GM18519 (cell line): ENCODE results near the gene TMEM44.
A peak's percentile ranks its signal among the peaks of the same experiment; 100 is the strongest.

Experiments
- ATAC-seq: cut with Tn5 transposase; IDR thresholded peaks from one replicate; pipeline ENCODE4 v1.9.1; 2021; ENCODE audit warnings: mild to moderate bottlenecking, moderate library complexity; ENCODE audit not compliant: unreplicated experiment, low FRiP score

TMEM44 gene

DNA sequence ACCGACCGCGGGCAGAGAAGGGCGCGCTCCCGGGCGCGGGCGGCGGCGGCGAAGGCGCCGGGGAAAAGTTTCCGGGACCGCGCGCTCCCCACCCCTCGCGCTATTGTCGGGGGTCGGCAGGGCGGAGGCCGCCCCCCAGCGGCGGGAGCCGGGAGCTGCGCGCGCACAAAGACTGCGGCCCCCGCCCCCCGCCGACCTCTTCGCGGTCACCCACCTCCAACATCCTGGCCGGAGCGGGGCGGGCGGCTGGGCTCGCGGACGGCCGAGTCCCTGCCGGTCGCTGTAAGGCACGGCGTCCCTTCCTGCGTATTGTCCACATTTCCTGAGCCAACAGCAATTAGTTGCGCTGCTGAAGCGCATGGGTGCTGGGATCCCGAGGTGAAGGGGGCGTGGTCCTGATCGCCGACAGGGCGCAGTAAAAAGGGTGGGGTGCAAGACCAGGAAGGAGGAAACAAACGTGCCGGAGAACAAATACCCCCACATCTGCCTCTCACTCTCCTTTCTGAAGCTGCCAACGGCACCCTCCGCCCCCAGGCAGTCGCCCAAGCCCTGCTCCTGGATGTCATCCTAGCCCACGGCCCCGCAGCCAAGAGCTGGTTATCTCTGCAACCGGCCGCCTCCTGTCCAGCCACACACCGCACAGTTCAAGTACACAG is at the start of gene TMEM44:
Gene TMEM44, minus strand, starts transcription at position 71 of the 656 bp plus-strand sequence. CDS start 204 bp downstream, outside the sequence.
- ATAC-seq, result peak; percentile 63

GRCh38 chr3:194682694-194683310 is 49.6 kb upstream of the TMEM44 start:
- ATAC-seq, result no peak

DNA sequence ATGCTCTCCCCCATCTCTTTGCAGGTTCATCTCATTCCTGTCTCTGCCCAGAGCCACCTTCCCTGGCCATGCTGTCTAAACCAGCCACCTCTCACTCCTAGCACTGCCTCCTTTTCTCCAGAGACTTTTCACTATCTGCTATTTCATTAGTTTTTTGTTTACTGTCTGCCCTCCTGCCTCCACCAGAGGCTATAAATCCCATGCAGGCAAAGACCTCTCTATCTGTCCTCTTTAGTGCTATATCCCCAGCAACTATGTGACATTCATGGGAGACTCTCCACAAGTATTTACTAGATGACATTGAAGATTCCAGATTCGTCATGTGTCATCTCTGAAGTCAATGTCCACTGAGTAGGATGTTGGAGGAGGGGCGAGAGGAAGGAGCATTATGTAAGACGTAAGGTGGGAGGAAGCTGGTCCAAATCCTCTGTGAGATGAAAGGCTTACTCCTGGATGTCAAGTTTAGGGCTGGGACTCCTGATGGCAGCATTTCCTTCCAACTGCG is 49.0 kb upstream of the TMEM44 start:
- ATAC-seq, result no peak

GRCh38 chr3:194680888-194681615 is 47.8 kb upstream of the TMEM44 start:
- no peak for ATAC-seq

DNA sequence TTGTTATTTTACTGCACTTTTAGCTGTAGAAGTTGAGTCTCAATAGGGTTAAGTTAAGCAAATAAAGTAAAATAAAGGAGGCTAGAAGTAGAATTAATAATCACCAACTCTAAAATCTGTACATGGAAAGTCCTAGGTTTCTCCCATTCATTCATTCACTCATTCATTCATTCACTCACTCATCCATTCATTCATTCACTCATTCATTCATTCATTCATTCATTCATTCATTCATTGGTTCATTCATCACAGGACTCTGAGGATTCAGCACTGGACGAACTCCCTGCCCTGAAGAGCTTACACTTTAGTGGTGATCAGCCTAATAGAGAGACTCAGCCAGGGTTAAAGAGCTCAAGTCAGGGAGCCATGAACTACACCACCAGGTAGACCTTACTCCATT is 43.3 kb upstream of the TMEM44 start:
- ATAC-seq, result no peak

DNA sequence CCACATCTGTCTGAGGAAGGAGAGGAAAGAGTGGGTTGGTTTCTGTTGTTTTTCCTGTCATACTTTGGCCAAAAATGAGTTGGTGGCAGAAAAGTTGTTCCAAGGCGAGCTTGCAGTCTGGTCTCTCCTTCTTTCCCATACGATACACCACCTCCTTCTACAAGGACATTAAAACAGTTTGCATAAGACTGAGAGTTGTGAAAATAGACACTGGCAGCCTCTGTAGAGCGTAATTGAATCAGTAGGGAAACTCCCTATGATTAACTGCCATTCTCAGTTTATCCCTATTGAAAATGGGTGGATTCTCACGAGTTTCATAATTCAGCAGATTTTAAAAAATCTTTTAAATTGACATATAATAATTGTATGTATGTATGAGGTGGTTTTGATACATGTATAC is 42.5 kb upstream of the TMEM44 start:
- ATAC-seq, result no peak

- no peak for ATAC-seq
These were observed 41.9 kb upstream of the TMEM44 start for GRCh38 chr3:194675081-194675640.

- ATAC-seq, result no peak
These were observed 40.5 kb upstream of the TMEM44 start for GRCh38 chr3:194673761-194674160.

- ATAC-seq, result no peak
These were observed 39.7 kb upstream of the TMEM44 start for GRCh38 chr3:194672876-194673275.

- peak; percentile 68 for ATAC-seq
These were observed 38.9 kb upstream of the TMEM44 start, which contains the start of gene LSG1 for GRCh38 chr3:194671900-194672808. TSS of gene LSG1 (minus strand) at chr3:194672191. CDS start at chr3:194672162, 29 bp downstream.

DNA sequence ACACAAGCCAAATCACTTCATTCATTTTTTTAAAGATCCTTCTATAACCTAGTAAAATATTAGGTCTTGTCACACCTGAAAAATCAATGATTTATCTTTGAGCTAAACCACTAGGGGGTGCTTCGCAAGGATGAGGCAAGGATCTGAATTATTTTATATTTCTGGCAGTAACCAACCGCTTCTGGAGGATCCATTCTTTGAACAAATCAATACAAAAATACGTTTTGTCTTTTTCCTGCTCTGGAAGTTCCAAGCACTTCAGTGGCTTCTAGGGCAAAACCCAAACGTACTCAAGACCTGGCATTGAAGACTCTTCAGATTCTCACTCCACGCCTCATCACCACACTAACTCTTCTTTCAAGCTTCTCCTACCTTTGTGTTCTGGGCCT is 38.3 kb upstream of the TMEM44 start:
- no peak for ATAC-seq

DNA sequence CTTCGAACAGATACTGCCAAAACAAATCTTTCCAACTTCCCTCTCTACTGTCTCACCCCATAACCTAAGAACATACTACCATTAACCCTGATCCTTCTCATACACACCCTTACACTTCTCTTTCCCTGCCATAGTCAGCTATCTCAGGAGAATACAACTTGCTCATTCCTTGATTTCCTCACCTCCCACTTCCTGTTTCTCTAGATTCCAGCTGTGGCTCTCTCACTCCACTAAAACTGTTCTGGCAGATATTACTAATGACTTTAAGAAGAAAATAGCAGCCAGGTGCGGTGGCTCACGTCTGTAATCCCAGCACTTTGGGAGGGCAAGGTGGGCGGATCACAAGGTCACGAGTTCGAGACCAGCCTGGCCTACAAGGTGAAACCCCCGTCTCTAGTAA is 34.1 kb upstream of the TMEM44 start:
- ATAC-seq, result no peak

- no peak for ATAC-seq
These were observed 31.6 kb upstream of the TMEM44 start for GRCh38 chr3:194664857-194665256.

GRCh38 chr3:194661946-194662345 is 28.7 kb upstream of the TMEM44 start:
- no peak for ATAC-seq

GRCh38 chr3:194661374-194661773 is 28.2 kb upstream of the TMEM44 start:
- no peak for ATAC-seq

DNA sequence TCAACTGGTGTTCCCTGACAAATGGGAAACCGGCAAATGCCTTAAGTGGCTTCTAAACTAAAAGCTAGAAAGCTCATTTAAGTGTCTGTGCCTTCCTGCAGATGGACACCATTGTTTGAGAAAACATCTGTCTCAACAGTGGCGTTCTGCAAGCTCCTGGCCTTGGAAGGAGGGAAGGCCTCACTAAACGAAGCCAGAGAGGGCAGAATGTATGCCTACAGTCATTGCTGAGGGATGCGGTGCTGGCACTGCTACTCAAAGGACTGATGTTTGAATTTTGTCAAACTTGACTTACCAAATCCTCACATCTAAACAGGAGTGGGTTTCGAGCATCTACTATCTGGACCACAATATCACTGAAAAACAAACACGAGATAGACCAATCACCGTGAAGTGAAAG is 26.6 kb upstream of the TMEM44 start:
- ATAC-seq, result no peak

DNA sequence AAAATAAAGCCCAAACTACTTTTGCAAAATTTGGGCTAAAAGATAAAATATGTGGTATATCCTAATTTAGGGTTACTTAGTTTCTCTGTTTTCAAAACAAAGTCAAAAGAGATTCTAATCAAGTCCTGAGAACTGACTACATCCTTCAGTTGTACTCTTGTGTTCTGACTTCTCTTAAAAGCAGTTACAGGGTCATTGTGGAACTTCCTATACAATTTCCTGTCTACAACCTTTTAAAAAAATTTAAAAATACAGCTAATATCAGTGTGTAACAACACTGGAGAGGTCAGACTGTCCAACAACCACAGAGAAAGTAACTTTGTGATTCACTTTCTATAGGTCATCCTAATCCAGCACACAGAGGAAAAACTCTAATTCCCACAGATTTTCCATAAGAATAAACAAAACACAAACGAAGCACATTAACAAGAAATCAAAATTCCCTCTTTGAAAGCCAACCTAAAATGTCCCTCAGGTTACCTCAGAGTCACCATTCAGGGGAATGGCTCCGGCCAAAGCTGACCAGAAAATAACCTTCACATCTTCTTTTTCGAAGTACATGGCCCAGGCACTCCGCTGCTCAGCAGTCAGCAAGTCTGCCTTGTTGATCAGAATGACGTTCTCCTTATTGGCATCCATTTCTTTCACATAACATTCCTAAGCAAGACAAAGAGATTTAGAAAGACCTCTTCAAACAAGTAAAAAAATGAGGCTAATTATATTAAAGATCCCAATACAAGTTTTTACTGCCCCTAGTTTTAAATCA is 25.4 kb upstream of the TMEM44 start:
- ATAC-seq, result no peak

DNA sequence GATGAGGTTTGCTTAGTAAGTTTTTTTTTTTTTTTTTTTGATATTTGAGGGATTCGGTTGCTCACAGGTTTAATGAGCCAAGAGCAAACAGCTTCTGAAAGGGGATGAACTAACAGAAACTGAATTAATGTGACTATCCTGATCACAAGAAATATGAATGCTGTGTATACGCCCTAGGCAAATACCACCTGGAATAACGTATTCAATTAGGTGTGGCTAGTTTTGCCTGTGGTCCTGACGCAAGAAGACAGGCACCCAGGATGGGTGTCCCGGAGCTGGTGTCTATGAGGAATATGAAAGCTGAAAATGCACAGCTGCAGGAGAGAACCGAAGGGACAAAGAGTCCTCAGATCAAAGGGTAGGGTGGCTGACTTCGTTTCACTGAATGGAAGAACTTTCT is 24.2 kb upstream of the TMEM44 start:
- no peak for ATAC-seq

DNA sequence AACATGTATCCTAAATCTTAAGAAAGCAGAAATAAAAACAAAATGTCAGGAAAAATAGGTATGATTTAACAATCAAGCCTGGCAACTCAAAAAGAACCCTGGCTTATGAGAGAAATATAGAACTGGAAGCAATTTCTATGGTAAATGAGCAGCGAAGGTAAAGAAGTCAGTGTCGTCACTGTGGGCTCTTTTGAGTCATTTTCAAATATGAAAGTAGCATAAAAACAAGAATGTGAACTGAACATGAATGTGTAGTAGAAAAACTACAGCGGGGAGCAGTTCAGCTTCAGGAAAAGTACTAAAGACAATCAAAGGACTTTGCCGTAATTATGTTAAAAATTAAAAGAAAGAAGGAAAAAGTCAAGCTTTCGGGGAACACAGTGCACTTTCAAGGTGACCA is 21.2 kb upstream of the TMEM44 start:
- ATAC-seq, result no peak
